Stimulated activated CD8-positive, alpha-beta memory T cell treated with anti-CD3 and anti-CD28 coated beads, Interleukin-7, amount 100 ng/mL, for 24 hours (primary cell): Measurements from ENCODE around the gene MMP28.

Source experiments
- DNase-seq: peaks from one replicate; pipeline ENCODE4 v3.0.0-alpha.2; 2020; ENCODE audit warnings: low read depth

Gene MMP28

DNA sequence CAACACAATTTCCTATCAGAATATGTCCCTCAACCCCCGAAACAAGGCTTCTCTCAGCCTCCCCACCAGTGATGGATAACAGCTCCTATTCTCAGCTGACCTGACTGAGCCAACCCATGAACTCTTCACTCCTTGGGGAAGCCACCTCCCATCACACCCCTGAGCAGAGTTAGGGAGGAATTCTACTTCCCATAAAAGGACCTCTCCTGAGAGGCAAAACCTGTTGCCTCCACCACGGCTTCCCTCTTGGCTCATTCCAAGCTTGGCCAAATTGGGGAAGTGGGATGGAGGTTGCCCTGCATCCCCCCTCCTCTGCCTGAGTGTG lies 69.7 kb downstream of the MMP28 start:
- no peak for DNase-seq

DNA sequence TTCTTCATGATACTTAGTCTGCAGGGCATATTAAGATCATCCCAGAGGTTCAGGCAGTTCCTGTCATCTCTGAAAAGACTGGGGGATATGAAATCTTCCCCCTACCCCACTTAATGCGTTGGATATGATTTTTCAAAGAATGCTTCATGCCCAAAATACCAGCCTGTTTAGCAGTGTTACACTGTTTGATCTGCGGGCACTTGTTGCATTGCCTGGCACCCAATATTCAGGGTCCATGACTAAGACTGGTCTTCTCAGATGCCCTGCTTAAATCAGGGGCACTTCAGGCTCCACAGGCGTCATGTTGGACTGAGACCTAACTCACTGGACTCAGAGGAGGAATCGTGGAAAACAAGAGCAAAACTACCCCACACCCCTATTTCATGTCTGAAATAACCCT lies 70.4 kb downstream of the MMP28 start:
- DNase-seq, result no peak

DNA sequence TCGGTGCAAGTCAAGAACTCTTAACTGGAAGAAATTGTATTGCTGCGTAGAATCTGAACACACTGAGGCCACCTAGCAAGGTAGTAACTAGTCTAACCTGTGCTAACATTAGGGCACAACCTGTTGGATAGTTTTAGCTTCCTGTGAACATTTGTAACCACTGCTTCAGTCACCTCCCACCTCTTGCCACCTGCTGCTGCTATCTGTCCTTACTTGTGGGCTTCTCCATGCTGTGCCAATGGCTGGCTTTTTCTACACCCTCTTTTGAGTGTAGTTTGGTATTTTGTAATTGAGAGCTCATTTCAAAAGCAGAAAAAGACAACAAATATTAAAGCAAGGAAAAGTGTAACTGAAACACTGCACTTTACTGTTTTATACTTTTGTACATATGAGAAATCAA lies 71.7 kb downstream of the MMP28 start:
- no peak for DNase-seq

DNA sequence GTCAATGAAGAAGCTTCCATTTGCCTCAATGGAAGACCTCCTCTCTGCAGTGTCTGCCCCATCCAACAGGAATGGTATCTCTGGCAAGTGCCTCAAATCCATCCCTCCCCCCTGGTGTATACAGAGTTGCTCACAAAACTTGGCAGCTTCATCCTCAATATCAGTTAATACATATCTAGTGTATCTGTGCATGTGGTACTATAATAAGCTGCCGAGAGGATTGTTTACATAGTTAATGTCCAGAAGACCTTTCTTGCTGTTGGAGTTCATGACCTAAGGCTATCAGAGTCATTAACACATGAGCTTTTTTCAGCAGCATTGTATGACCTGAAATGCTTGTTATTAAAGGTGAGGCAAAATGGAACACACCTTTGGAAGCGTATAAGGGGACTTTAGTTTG lies 78.0 kb downstream of the MMP28 start:
- no peak for DNase-seq

DNA sequence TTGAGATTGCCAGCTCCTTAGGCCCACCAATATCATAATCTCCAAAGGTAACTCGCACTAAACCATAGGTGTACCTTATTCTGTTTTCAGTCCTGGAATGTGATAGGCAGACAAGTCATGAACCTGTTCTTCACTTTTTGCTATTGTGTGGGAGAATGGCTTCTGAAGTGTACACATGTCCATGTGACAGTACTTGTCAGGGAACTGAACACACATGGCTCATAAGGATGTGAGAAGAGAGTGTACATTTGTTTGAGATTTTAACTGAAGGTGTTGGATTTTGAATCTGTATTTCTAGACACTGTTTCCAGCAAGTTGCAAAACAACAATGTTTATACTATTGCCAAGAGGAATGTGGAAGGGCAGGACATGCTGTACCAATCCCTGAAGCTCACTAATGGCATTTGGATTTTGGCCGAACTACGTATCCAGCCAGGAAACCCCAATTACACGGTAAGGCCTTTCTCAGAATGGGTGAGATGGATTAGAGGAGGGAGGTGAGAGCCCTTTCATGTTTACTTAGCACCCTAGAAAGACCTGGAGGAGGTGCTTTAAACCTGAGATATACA lies 78.5 kb downstream of the MMP28 start:
- no peak for DNase-seq

DNA sequence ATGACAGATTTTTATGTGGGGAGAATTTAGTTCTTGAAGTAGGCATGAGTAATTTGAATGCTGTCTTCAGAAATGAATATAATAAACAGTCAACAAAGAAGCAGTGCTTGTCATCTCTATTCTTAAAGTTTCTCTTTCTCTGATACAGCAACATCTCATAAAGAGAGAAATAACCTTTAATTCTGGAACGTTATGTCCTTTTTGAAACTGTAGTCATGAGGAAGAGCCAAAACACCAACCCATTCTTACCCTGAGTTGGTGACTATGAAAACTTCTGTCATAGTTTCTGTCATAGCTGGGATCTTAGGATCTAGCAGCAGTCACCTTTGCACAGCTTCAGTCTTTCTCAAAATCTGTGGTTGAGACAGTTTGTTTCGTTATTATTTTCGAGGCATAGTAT lies 79.3 kb downstream of the MMP28 start:
- no peak for DNase-seq
